Measurements from ENCODE around the gene GTF2F2.
"Not testable (repeated sequence)": the region's sequence is repeated elsewhere in the genome, so short reads cannot be mapped to it uniquely, and the experiment has no call there.

DNA sequence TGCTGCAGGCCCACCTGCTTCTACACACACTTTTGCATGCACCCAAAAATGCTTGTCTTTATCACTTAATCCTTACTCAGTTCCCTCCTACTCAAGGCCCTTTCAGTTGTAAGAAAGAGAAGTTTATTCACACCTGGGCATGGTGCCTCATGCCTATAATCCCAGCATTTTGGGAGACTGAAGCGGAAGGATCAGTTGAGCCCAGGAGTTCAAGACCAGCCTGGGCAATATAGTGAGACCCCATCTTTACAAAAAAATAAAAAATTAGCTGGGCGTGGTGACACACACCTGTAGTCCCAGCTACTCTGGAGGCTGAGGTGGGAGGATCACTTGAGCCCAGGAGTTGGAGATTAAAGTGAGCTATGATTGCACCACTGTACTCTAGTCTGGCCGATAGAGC is 178.2 kb downstream of the GTF2F2 start:
- TF ChIP-seq, protein P1, sequence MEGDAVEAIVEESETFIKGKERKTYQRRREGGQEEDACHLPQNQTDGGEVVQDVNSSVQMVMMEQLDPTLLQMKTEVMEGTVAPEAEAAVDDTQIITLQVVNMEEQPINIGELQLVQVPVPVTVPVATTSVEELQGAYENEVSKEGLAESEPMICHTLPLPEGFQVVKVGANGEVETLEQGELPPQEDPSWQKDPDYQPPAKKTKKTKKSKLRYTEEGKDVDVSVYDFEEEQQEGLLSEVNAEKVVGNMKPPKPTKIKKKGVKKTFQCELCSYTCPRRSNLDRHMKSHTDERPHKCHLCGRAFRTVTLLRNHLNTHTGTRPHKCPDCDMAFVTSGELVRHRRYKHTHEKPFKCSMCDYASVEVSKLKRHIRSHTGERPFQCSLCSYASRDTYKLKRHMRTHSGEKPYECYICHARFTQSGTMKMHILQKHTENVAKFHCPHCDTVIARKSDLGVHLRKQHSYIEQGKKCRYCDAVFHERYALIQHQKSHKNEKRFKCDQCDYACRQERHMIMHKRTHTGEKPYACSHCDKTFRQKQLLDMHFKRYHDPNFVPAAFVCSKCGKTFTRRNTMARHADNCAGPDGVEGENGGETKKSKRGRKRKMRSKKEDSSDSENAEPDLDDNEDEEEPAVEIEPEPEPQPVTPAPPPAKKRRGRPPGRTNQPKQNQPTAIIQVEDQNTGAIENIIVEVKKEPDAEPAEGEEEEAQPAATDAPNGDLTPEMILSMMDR (conservative IDR thresholded peaks at IDR 0.05; ENCODE audit: low read depth, low read length), result not testable (repeated sequence)
- not testable (repeated sequence) for TF ChIP-seq EZH2 (IDR thresholded peaks at IDR 0.05; ENCODE audit: borderline replicate concordance, low read depth, low read length, poor library complexity, severe bottlenecking)
